ENCODE data around the gene SMARCC2. TPM values are rescaled to one million over a fixed set of nuclear protein-coding genes. Genes with fewer than 3 reads are reported as not detected.
A peak's percentile ranks its signal among the peaks of the same experiment; 100 is the strongest.

The SMARCC2 gene
- total and polyA plus RNA-seq, 12 donors: 16.2 to 81.9 (median 60.7) TPM

DNA sequence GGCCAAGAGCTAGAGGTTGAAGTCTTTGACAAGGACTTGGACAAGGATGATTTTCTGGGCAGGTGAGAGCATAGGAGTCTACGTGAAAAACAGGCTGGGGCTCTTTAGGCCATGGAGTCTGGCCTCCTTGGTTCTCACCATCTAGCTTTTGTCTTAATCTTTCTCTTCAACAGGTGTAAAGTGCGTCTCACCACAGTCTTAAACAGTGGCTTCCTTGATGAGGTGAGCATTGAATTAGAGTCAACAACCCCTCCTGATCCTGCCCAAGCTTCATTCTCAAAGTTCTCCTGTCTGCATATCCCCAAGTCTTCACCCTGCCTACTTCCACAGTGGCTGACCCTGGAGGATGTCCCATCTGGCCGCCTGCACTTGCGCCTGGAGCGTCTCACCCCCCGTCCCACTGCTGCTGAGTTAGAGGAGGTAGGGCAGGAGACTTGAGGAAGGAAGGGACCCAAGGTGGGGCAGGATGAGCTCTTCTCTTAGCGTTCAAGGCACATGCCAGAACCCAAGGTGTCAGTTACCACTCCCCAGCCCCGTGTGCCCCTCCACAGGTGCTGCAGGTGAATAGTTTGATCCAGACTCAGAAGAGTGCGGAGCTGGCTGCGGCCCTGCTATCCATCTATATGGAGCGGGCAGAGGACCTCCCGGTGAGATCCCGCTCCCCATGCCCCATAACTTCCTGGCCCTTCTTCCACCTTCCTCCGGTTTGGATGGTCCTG, 51.3 kb downstream of the SMARCC2 start:
- Histone ChIP-seq H3K4me3 (no peak overlapping the region), H3K9me3 (no peaks in the 10 kb centered on the region), H3K36me3 (peaks cover 0 to 100% (median 80%) of the 10 kb centered on the region in 9 donors), H3K4me1 (peaks cover 0 to 14% (median 2%) of the 10 kb centered on the region in 9 donors), H3K27ac (no peak overlapping the region), H3K27me3 (no peaks in the 10 kb centered on the region)
- no peak for DNase-seq
- TF ChIP-seq, protein P1, sequence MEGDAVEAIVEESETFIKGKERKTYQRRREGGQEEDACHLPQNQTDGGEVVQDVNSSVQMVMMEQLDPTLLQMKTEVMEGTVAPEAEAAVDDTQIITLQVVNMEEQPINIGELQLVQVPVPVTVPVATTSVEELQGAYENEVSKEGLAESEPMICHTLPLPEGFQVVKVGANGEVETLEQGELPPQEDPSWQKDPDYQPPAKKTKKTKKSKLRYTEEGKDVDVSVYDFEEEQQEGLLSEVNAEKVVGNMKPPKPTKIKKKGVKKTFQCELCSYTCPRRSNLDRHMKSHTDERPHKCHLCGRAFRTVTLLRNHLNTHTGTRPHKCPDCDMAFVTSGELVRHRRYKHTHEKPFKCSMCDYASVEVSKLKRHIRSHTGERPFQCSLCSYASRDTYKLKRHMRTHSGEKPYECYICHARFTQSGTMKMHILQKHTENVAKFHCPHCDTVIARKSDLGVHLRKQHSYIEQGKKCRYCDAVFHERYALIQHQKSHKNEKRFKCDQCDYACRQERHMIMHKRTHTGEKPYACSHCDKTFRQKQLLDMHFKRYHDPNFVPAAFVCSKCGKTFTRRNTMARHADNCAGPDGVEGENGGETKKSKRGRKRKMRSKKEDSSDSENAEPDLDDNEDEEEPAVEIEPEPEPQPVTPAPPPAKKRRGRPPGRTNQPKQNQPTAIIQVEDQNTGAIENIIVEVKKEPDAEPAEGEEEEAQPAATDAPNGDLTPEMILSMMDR (IDR thresholded peaks at IDR 0.05): no peak
- peak in 1 of 8 donors; percentile 27 for ATAC-seq
- intact Hi-C loops (cut with DNase I): no loop called here
- WGBS, 2 donors: 93 to 94% methylated on average over 14 of the region's 14 CpGs

DNA sequence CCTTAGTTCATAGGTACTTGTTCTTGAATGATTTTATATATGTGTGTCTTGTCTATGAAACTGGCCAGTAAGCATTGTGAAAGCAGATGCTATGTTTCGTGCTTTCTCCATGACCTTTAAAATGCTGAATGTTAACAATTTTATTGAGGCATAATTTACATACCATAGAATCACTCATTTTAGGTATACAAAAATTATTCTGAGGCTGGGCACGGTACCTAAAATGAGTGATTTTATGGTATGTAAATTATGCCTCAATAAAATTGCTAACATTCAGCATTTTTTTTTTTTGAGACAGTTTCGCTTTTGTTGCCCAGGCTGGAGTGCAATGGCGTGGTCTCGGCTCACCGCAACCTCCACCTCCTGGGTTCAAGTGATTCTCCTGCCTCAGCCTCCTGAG, 54.4 kb downstream of the SMARCC2 start:
- H3K27me3 ChIP-seq: no peaks in the 10 kb centered on the region
- DNase-seq (no peak), ATAC-seq (no peak)
- no peaks in the 10 kb centered on the region for H3K9me3 ChIP-seq
- WGBS, 2 donors: 97% methylated on average over 6 of the region's 6 CpGs
- intact Hi-C loops (cut with DNase I): no loop called here
- no peak overlapping the region for H3K27ac ChIP-seq
- peaks cover 0 to 98% (median 68%) of the 10 kb centered on the region in 9 donors for H3K36me3 ChIP-seq
- no peak overlapping the region for H3K4me3 ChIP-seq
- H3K4me1 ChIP-seq: peaks cover 0 to 12% (median 5%) of the 10 kb centered on the region in 9 donors
- TF ChIP-seq, protein P1 (IDR thresholded peaks at IDR 0.05): no peak

DNA sequence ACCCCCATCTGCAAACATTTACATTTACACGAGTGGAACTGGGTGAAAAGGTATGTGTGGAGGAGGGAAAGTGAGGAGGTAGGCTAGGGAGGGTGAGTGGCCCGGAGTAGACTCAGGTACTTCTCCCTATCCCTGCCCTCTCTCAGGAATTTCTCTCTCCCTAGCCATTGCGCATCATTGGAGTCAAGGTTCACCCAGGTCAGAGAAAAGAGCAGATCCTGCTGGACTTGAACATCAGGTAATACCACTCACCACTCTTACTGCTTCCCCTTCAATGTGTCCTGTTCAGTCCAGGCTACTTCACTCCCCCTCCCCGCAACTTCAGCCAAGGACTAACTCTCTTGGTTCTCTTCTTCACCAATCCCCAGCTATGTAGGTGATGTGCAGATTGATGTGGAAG, 58.4 kb downstream of the SMARCC2 start:
- Histone ChIP-seq H3K27ac (peak overlapping the region in 3 of 10 donors; percentile 86 to 94 (median 88)), H3K9me3 (no peaks in the 10 kb centered on the region), H3K4me3 (no peak overlapping the region), H3K4me1 (peaks cover 8 to 37% (median 29%) of the 10 kb centered on the region in 9 donors), H3K36me3 (peaks cover 0 to 58% (median 33%) of the 10 kb centered on the region in 9 donors), H3K27me3 (no peaks in the 10 kb centered on the region)
- 90 to 91% methylated on average over 4 of the region's 4 CpGs for WGBS, 2 donors
- intact Hi-C loops (cut with DNase I): no loop called here
- DNase-seq: no peak
- ATAC-seq: no peak
- TF ChIP-seq, protein P1 (IDR thresholded peaks at IDR 0.05): no peak

DNA sequence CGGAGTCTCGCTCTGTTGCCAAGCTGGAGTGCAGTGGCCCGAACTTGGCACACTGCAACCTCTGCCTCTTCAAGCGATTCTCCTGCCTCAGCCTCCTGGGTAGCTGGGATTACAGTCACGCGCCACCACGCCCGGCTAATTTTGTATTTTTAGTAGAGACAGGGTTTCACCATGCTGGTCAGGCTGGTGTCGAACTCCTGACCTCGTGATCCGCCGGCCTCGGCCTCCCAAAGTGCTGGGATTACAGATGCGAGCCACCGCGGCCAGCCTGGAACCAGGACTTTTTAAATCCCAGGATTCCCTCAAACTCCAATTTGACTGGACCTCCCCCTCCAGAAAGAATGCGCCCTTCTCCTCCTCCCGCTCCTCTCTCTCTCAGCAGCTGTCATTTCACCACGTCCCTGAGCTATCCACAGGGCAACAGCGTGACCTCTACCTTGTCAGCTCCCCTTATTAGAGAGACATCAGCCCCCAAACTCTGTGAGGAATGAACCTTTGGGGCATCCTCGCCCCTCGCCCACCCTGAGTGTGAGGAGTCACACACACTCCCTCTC, 59.3 kb downstream of the SMARCC2 start:
- Histone ChIP-seq H3K27me3 (no peaks in the 10 kb centered on the region), H3K27ac (peak overlapping the region in 9 of 10 donors; percentile 18 to 94 (median 88)), H3K4me1 (peaks cover 8 to 46% (median 37%) of the 10 kb centered on the region in 9 donors), H3K9me3 (no peaks in the 10 kb centered on the region), H3K4me3 (peak overlapping the region in 9 of 10 donors; percentile 53 to 94 (median 83)), H3K36me3 (peaks cover 0 to 49% (median 27%) of the 10 kb centered on the region in 9 donors)
- intact Hi-C loops (cut with DNase I): loop anchor here in 6 of 10 donors (2.0 to 10.0 kb wide), 6 partner anchors 13 to 505 kb away; partner anchors contain the start of genes SMARCC2 (in 2 of the 6), SPRYD4 (in 2 of the 6) and BAZ2A (in 1 of the 6)
- DNase-seq (no peak), ATAC-seq (no peak)
- TF ChIP-seq, protein P1 (IDR thresholded peaks at IDR 0.05): no peak
- WGBS, 2 donors: 58 to 64% methylated on average over 22 of the region's 22 CpGs

Measured in heart right ventricle (tissue), 16 donors.